ENCODE data around the gene HDAC8. TPM values are rescaled to one million over a fixed set of nuclear protein-coding genes. Genes with fewer than 3 reads are reported as not detected.

Gene HDAC8
- total and polyA plus RNA-seq, 9 of the 15 experiments (the other 6 are each of a cell fraction or from before 2014, with no cell fraction given): 18.9 to 53.8 (median 28.7) TPM

DNA sequence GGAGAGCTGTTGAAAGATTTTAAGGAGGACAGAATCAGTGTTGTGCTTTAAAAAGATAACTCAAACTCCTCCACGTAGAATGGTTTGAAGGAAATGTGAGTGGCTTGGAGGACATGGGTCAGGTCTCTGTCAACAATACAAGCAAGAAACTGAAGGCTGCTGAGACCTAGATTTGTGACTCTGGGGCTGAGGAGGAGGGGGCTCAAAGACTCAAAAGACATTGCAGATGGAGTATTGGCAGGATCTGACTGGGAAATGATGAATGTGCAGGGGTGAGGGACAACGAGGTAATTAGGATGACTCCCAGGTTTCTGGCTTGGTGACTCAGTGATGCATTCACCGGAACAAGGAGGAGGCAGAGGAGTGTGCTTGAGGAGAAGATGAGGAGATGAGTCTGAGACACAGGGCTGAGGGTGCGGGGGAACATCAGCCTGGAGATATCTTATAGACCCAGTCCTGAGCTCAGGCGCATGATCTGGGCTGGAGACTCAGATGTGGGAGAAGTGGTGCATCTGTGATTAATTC, 292.3 kb downstream of the HDAC8 start:
- intact Hi-C loops (cut with micrococcal nuclease): no loop called here
- TF ChIP-seq, protein P1, sequence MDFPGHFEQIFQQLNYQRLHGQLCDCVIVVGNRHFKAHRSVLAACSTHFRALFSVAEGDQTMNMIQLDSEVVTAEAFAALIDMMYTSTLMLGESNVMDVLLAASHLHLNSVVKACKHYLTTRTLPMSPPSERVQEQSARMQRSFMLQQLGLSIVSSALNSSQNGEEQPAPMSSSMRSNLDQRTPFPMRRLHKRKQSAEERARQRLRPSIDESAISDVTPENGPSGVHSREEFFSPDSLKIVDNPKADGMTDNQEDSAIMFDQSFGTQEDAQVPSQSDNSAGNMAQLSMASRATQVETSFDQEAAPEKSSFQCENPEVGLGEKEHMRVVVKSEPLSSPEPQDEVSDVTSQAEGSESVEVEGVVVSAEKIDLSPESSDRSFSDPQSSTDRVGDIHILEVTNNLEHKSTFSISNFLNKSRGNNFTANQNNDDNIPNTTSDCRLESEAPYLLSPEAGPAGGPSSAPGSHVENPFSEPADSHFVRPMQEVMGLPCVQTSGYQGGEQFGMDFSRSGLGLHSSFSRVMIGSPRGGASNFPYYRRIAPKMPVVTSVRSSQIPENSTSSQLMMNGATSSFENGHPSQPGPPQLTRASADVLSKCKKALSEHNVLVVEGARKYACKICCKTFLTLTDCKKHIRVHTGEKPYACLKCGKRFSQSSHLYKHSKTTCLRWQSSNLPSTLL (IDR thresholded peaks at IDR 0.05): no peak
- TF ChIP-seq MYC (IDR thresholded peaks at IDR 0.05; ENCODE audit: low read depth, low read length) (no peak), MYC (CRISPR knock-in tag; IDR thresholded peaks at IDR 0.05; ENCODE audit: borderline replicate concordance, low read depth) (no peak), CXXC5 (CRISPR knock-in tag; IDR thresholded peaks at IDR 0.05) (no peak)
- TF ChIP-seq, protein P2, sequence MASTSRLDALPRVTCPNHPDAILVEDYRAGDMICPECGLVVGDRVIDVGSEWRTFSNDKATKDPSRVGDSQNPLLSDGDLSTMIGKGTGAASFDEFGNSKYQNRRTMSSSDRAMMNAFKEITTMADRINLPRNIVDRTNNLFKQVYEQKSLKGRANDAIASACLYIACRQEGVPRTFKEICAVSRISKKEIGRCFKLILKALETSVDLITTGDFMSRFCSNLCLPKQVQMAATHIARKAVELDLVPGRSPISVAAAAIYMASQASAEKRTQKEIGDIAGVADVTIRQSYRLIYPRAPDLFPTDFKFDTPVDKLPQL (IDR thresholded peaks at IDR 0.05; ENCODE audit: extremely low read depth, insufficient read length): no peak
- TF ChIP-seq, protein P3, sequence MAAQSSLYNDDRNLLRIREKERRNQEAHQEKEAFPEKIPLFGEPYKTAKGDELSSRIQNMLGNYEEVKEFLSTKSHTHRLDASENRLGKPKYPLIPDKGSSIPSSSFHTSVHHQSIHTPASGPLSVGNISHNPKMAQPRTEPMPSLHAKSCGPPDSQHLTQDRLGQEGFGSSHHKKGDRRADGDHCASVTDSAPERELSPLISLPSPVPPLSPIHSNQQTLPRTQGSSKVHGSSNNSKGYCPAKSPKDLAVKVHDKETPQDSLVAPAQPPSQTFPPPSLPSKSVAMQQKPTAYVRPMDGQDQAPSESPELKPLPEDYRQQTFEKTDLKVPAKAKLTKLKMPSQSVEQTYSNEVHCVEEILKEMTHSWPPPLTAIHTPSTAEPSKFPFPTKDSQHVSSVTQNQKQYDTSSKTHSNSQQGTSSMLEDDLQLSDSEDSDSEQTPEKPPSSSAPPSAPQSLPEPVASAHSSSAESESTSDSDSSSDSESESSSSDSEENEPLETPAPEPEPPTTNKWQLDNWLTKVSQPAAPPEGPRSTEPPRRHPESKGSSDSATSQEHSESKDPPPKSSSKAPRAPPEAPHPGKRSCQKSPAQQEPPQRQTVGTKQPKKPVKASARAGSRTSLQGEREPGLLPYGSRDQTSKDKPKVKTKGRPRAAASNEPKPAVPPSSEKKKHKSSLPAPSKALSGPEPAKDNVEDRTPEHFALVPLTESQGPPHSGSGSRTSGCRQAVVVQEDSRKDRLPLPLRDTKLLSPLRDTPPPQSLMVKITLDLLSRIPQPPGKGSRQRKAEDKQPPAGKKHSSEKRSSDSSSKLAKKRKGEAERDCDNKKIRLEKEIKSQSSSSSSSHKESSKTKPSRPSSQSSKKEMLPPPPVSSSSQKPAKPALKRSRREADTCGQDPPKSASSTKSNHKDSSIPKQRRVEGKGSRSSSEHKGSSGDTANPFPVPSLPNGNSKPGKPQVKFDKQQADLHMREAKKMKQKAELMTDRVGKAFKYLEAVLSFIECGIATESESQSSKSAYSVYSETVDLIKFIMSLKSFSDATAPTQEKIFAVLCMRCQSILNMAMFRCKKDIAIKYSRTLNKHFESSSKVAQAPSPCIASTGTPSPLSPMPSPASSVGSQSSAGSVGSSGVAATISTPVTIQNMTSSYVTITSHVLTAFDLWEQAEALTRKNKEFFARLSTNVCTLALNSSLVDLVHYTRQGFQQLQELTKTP (IDR thresholded peaks at IDR 0.05; ENCODE audit: low read depth in 1 of 2, partially characterized antibody in 2 of 2): no peak
- TF ChIP-seq, protein P4, sequence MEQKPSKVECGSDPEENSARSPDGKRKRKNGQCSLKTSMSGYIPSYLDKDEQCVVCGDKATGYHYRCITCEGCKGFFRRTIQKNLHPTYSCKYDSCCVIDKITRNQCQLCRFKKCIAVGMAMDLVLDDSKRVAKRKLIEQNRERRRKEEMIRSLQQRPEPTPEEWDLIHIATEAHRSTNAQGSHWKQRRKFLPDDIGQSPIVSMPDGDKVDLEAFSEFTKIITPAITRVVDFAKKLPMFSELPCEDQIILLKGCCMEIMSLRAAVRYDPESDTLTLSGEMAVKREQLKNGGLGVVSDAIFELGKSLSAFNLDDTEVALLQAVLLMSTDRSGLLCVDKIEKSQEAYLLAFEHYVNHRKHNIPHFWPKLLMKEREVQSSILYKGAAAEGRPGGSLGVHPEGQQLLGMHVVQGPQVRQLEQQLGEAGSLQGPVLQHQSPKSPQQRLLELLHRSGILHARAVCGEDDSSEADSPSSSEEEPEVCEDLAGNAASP (IDR thresholded peaks at IDR 0.05): no peak
- TF ChIP-seq, protein P5, sequence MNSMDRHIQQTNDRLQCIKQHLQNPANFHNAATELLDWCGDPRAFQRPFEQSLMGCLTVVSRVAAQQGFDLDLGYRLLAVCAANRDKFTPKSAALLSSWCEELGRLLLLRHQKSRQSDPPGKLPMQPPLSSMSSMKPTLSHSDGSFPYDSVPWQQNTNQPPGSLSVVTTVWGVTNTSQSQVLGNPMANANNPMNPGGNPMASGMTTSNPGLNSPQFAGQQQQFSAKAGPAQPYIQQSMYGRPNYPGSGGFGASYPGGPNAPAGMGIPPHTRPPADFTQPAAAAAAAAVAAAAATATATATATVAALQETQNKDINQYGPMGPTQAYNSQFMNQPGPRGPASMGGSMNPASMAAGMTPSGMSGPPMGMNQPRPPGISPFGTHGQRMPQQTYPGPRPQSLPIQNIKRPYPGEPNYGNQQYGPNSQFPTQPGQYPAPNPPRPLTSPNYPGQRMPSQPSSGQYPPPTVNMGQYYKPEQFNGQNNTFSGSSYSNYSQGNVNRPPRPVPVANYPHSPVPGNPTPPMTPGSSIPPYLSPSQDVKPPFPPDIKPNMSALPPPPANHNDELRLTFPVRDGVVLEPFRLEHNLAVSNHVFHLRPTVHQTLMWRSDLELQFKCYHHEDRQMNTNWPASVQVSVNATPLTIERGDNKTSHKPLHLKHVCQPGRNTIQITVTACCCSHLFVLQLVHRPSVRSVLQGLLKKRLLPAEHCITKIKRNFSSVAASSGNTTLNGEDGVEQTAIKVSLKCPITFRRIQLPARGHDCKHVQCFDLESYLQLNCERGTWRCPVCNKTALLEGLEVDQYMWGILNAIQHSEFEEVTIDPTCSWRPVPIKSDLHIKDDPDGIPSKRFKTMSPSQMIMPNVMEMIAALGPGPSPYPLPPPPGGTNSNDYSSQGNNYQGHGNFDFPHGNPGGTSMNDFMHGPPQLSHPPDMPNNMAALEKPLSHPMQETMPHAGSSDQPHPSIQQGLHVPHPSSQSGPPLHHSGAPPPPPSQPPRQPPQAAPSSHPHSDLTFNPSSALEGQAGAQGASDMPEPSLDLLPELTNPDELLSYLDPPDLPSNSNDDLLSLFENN (IDR thresholded peaks at IDR 0.05; ENCODE audit: low read depth in 2 of 2, low read length in 2 of 2): no peak

More for the DNA sequence above, 292.3 kb downstream of the HDAC8 start:
- Histone ChIP-seq H3K79me2 (ENCODE audit: control insufficient read depth, insufficient read depth, low read length) (peaks cover 19% of the 10 kb centered on the region), H3K27ac (ENCODE audit: extremely low read depth, low read depth, low read length) (no peak overlapping the region), H3K36me3 (ENCODE audit: control insufficient read depth, insufficient read depth, low read length) (peaks cover 13% of the 10 kb centered on the region), H3K27me3 (ENCODE audit: control insufficient read depth in 2 of 2, insufficient read depth in 2 of 2, low read length in 2 of 2) (no peaks in the 10 kb centered on the region), H3K9me3 (replicated peaks; ENCODE audit: control insufficient read depth, insufficient read depth, low read depth, low read length) (no peaks in the 10 kb centered on the region), H4K20me1 (replicated peaks; ENCODE audit: control insufficient read depth, insufficient read depth, low read length) (0 out of 2 replicates have a peak, but pooled peaks cover 4% of the 10 kb centered on the region), H2AFZ (ENCODE audit: low read depth, low read length) (no peak overlapping the region), H3K4me1 (replicated peaks in 1 of 2; ENCODE audit: control insufficient read depth in 2 of 2, insufficient read depth in 2 of 2, low read length in 2 of 2) (peaks cover 0 to 7% of the 10 kb centered on the region in 2 experiments; a peak in 4 of 5 replicates), H3K4me3 (no peak overlapping the region), H3K9ac (ENCODE audit: insufficient read depth in 1 of 2, low read depth in 2 of 2, low read length in 2 of 2) (no peak overlapping the region), H3K9me1 (ENCODE audit: control insufficient read depth, insufficient read depth, low read length) (no peaks in the 10 kb centered on the region), H3K4me2 (ENCODE audit: insufficient read depth, low read length) (peak overlapping the region; percentile 21; the same call in 1 of the 2 replicates)
- peak; percentile 11 for FAIRE-seq
- peak; percentile 36 for ATAC-seq
- WGBS (ENCODE audit: insufficient coverage, low coverage, missing lambda C conversion rate): 0% methylated on average over 5 of the region's 5 CpGs
- CTCF ChIA-PET (ENCODE audit: low intra/inter-chr PET ratio): no interaction called here
- BruUV-seq (replicated peaks): no TSS peak
- in situ Hi-C loops (cut with MboI): no loop called here
- POLR2A ChIA-PET: no interaction called here
- DNase-seq (ENCODE audit: extremely low read depth in 1 of 4, low spot score in 3 of 4): peak; percentile 22 to 70 (median 44)
